Measurements from ENCODE around the gene FOXS1.

The FOXS1 gene

DNA sequence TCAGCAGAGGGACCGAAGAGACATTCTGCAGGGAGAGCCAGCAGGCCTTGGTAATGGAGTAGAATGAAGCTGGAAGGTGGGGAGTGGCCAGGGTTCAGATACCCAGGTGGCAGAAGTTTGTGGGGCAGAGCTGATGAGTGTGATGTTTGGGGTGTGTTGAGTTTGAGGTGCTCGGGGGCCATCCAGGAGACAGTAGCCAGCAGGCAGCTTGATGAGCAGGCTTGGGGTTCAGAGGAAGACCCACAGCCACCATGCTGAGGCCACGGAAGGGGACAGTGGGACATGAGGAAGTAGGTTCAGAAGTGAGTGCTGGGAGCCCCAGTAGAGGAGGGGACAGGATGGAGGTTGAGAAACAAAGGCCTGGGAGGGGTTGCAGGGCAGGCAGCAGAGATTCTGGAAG lies 11.1 kb upstream of the FOXS1 start:
- no peak overlapping the region for H3K4me3 ChIP-seq (ENCODE audit: low read length)
- peaks cover 11% of the 10 kb centered on the region for H3K4me1 ChIP-seq (ENCODE audit: low read length)
- H2AFZ ChIP-seq (ENCODE audit: low read length), result no peak overlapping the region
- no peaks in the 10 kb centered on the region for H3F3A ChIP-seq (ENCODE audit: insufficient read depth, low read length)
- H3K79me2 ChIP-seq (ENCODE audit: low read length), result no peaks in the 10 kb centered on the region
- no peak overlapping the region for H3K9ac ChIP-seq (ENCODE audit: low read length)
- H4K20me1 ChIP-seq (ENCODE audit: insufficient read depth, low read length), result no peaks in the 10 kb centered on the region
- H3K4me2 ChIP-seq (ENCODE audit: low read depth, low read length), result no peak overlapping the region
- no peaks in the 10 kb centered on the region for H3K9me2 ChIP-seq (replicated peaks; ENCODE audit: insufficient read depth, low read length)
- no peak overlapping the region for H3K27ac ChIP-seq (ENCODE audit: low read length)
- H3K36me3 ChIP-seq (replicated peaks; ENCODE audit: insufficient read depth, low read length), result no peaks in the 10 kb centered on the region
- H3K27me3 ChIP-seq (replicated peaks; ENCODE audit: insufficient read depth, low read length), result peaks cover 91% of the 10 kb centered on the region
- TF ChIP-seq EZH2phosphoT487 (IDR thresholded peaks at IDR 0.05; ENCODE audit: low read length), result no peak
- TF ChIP-seq, protein P1, sequence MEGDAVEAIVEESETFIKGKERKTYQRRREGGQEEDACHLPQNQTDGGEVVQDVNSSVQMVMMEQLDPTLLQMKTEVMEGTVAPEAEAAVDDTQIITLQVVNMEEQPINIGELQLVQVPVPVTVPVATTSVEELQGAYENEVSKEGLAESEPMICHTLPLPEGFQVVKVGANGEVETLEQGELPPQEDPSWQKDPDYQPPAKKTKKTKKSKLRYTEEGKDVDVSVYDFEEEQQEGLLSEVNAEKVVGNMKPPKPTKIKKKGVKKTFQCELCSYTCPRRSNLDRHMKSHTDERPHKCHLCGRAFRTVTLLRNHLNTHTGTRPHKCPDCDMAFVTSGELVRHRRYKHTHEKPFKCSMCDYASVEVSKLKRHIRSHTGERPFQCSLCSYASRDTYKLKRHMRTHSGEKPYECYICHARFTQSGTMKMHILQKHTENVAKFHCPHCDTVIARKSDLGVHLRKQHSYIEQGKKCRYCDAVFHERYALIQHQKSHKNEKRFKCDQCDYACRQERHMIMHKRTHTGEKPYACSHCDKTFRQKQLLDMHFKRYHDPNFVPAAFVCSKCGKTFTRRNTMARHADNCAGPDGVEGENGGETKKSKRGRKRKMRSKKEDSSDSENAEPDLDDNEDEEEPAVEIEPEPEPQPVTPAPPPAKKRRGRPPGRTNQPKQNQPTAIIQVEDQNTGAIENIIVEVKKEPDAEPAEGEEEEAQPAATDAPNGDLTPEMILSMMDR (IDR thresholded peaks at IDR 0.05; ENCODE audit: low read length), result no peak
- no peak for TF ChIP-seq EZH2 (optimal IDR thresholded peaks at IDR 0.05; ENCODE audit: low read depth, low read length)
- H3K9me3 ChIP-seq (replicated peaks; ENCODE audit: insufficient read depth, low read length), result no peaks in the 10 kb centered on the region
- DNase-seq, result no peak

GRCh38 chr20:31853481-31853880 lies 8.1 kb upstream of the FOXS1 start:
- H3K4me1 ChIP-seq (ENCODE audit: low read length), result peaks cover 5% of the 10 kb centered on the region
- H3K4me3 ChIP-seq (ENCODE audit: low read length), result no peak overlapping the region
- TF ChIP-seq, protein P1 (IDR thresholded peaks at IDR 0.05; ENCODE audit: low read length), result no peak
- TF ChIP-seq EZH2 (optimal IDR thresholded peaks at IDR 0.05; ENCODE audit: low read depth, low read length), result no peak
- no peak for TF ChIP-seq EZH2phosphoT487 (IDR thresholded peaks at IDR 0.05; ENCODE audit: low read length)
- no peak for DNase-seq
- H2AFZ ChIP-seq (ENCODE audit: low read length), result no peak overlapping the region
- H3K79me2 ChIP-seq (ENCODE audit: low read length), result no peaks in the 10 kb centered on the region
- no peak overlapping the region for H3K27ac ChIP-seq (ENCODE audit: low read length)
- no peaks in the 10 kb centered on the region for H3K9me2 ChIP-seq (replicated peaks; ENCODE audit: insufficient read depth, low read length)
- H3F3A ChIP-seq (ENCODE audit: insufficient read depth, low read length), result no peaks in the 10 kb centered on the region
- no peak overlapping the region for H3K4me2 ChIP-seq (ENCODE audit: low read depth, low read length)
- H3K27me3 ChIP-seq (replicated peaks; ENCODE audit: insufficient read depth, low read length), result peaks cover 91% of the 10 kb centered on the region
- no peaks in the 10 kb centered on the region for H3K36me3 ChIP-seq (replicated peaks; ENCODE audit: insufficient read depth, low read length)
- H3K9ac ChIP-seq (ENCODE audit: low read length), result no peak overlapping the region
- H4K20me1 ChIP-seq (ENCODE audit: insufficient read depth, low read length), result no peaks in the 10 kb centered on the region
- no peaks in the 10 kb centered on the region for H3K9me3 ChIP-seq (replicated peaks; ENCODE audit: insufficient read depth, low read length)

DNA sequence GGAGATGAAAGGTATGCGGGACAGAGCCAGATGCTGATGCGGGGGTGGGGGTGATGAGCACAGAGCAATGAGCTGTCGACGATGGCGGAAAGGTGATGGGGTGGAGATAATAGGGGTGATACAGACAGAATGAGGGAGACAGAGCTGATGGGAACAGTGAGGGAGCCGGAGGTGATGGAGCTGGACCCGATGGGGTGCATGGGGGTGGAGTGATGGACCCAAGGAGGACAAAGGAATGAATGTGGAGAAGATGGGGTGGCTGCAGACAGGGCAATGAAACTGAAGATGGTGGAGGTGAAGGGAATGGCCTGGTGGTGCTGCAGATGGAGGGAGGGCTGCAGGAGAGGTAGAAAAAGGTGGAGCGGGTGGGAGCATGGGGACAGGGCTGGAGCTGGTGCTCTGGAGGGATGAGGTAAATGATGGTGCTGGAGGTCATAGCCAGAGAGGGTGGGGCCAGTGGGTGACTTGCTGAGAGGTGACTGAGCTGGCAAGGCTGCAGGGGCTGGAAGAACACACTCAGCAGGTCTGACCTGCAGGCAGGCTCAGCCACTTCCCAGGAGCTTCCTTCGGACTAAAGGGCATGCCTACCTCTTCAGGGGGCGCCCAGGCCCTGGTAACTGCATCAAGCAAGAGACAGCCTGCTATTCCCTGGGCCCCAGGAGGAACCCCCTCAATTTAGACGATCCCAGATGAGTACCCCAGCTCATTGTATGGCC lies 6.0 kb upstream of the FOXS1 start:
- H3K9me3 ChIP-seq (replicated peaks; ENCODE audit: insufficient read depth, low read length), result no peaks in the 10 kb centered on the region
- H3K27ac ChIP-seq (ENCODE audit: low read length), result no peak overlapping the region
- no peaks in the 10 kb centered on the region; the same call in 1 of the 2 replicates for H4K20me1 ChIP-seq (ENCODE audit: insufficient read depth, low read length)
- H3K9me2 ChIP-seq (replicated peaks; ENCODE audit: insufficient read depth, low read length), result no peaks in the 10 kb centered on the region
- TF ChIP-seq EZH2phosphoT487 (IDR thresholded peaks at IDR 0.05; ENCODE audit: low read length) (no peak), EZH2 (optimal IDR thresholded peaks at IDR 0.05; ENCODE audit: low read depth, low read length) (no peak)
- TF ChIP-seq, protein P1 (IDR thresholded peaks at IDR 0.05; ENCODE audit: low read length), result no peak
- 0 out of 2 replicates have a peak, but pooled peaks cover under 1% of the 10 kb centered on the region for H3F3A ChIP-seq (ENCODE audit: insufficient read depth, low read length)
- no peak overlapping the region for H3K4me2 ChIP-seq (ENCODE audit: low read depth, low read length)
- DNase-seq, result no peak
- no peak overlapping the region for H3K4me3 ChIP-seq (ENCODE audit: low read length)
- H3K9ac ChIP-seq (ENCODE audit: low read length), result no peak overlapping the region
- no peak overlapping the region for H2AFZ ChIP-seq (ENCODE audit: low read length)
- H3K4me1 ChIP-seq (ENCODE audit: low read length), result peaks cover 4% of the 10 kb centered on the region
- H3K36me3 ChIP-seq (replicated peaks; ENCODE audit: insufficient read depth, low read length), result no peaks in the 10 kb centered on the region
- H3K79me2 ChIP-seq (ENCODE audit: low read length), result no peaks in the 10 kb centered on the region
- H3K27me3 ChIP-seq (replicated peaks; ENCODE audit: insufficient read depth, low read length), result peaks cover 92% of the 10 kb centered on the region

All from MM.1S (cell line).